HG02759 (cell line): ENCODE data around the gene RUVBL1.
A peak's percentile ranks its signal among the peaks of the same experiment; 100 is the strongest.
"Not testable (repeated sequence)": the region's sequence is repeated elsewhere in the genome, so short reads cannot be mapped to it uniquely, and the experiment has no call there.

Experiments
- ATAC-seq: cut with Tn5 transposase; IDR thresholded peaks from one replicate; pipeline ENCODE4 v1.9.1; 2021; ENCODE audit warnings: mild to moderate bottlenecking, moderate library complexity; ENCODE audit not compliant: unreplicated experiment

The RUVBL1 gene

GRCh38 chr3:128123538-128124368 is at the start of gene RUVBL1:
Gene RUVBL1, minus strand, starts transcription at chr3:128123812. Its CDS starts 88 bp downstream, at chr3:128123724.
- ATAC-seq = peak; percentile 99

- no peak for ATAC-seq
Measured at GRCh38 chr3:128173200-128173599, 49.6 kb upstream of the RUVBL1 start.

- no peak for ATAC-seq
Measured at GRCh38 chr3:128170866-128171516, 47.4 kb upstream of the RUVBL1 start.

DNA sequence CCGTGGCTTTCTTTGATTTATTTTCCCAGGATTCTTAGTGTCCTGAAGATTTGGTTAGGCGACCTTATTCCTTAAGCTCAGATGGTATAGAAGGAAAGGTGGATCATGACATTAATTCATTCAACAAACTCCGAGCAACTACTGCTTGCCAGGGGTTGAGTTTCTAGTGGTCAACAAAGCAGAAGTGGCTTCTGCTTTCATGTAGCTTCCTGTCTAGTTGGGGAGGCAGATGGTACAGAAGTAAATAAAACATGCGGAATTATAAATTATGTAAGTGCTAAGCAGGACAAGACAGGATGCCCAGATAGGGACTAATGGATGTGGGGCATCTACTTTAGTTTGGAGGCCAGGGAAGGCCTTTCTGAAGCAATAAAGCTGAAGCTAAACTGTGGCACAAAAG is 45.2 kb upstream of the RUVBL1 start:
- no peak for ATAC-seq

- no peak for ATAC-seq
Measured at GRCh38 chr3:128167973-128168674, 44.5 kb upstream of the RUVBL1 start.

GRCh38 chr3:128167646-128167972 is 44.0 kb upstream of the RUVBL1 start:
- ATAC-seq = no peak

DNA sequence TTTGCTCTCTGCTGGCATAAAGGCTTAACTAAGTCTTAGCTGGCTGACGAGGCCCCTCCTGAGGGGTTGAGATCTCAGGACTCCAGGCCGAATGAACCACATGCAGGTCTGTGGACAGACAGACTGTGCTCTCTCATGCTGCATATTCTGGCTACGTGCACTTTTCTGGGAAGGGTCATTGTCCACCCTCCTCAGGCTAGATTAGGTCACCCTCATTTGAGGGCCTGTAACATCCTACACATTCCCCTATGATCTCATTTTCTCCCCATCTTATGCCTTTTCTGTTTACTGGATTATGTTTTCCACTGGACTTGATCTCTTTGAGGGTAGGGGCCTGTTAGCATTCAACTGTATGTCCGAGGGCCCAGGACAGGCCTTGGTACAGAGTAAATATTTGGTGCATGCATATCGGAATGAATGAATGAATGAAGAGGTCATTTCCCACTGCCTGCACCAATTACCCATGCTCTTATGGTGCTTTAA is 43.4 kb upstream of the RUVBL1 start:
- ATAC-seq = no peak

- ATAC-seq = no peak
Measured at GRCh38 chr3:128163432-128163831, 39.8 kb upstream of the RUVBL1 start.

DNA sequence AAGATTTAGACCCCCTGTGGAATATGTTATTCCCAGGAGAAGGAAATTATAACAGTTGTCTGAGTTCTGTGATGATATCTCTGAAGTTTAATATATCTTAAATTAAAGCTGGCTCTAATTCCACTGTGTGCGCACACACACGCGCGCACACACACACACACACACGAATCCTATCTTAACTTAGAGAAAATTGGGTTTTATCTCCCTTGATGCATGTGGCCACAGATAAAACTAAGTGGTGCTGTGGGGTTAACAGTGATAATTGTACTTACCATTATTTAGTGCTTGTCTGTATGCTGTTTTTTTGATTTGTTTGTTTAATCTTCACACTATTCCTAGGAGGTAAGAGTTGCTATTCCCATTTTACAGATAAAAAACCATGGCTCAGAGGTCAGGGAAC is 37.0 kb upstream of the RUVBL1 start:
- ATAC-seq = no peak

DNA sequence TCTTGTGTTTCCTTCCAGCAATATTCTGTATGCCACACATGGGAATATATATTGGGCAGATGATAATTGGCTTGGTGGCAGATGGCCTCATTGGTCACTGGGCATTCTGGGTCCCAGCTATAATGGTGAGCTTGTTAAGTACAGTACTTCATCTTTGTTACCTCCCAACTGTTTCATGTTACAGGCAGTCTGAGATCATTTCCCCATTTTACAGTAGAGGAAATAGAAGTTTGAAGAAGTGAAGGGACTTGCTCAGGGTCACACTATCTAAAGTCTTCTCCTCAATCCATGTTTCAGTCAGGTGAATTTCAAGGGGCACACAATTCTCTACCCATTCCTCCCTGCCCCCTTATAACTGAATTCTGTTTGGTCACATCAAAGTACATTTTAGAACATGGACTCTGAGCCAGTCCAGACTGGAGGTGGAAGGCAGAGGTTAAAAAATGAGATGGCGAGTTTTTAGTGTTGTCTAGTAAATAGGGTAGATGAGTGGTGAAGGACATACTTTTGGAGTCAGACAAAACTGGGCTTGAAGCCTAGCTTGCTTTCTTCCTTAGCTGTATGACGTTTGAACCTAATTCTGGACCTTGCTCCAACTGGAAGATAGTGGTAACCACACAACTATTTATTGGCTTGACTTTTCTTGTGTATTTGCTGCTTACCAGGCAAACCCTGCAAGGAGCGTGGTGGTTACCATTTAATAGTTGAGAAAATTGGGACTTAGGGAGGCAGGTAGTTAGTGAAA is 32.2 kb upstream of the RUVBL1 start:
- no peak for ATAC-seq

DNA sequence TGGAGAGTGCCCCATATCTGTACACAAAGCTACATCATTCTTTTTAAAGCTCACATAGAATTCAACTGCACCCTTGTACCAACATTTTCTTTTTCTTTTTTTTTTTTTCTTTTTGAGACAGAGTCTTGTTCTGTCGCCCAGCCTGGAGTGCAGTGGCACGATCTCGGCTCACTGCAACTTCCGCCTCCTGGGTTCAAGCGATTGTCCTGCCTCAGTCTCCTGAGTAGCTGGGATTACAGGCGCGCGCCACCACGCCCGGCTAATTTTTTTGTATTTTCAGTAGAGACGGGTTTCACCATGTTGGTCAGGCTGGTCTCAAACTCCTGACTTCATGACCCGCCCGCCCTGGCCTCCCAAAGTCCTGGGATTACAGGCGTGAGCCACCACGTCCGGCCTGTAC is 30.7 kb upstream of the RUVBL1 start:
- ATAC-seq = not testable (repeated sequence)

DNA sequence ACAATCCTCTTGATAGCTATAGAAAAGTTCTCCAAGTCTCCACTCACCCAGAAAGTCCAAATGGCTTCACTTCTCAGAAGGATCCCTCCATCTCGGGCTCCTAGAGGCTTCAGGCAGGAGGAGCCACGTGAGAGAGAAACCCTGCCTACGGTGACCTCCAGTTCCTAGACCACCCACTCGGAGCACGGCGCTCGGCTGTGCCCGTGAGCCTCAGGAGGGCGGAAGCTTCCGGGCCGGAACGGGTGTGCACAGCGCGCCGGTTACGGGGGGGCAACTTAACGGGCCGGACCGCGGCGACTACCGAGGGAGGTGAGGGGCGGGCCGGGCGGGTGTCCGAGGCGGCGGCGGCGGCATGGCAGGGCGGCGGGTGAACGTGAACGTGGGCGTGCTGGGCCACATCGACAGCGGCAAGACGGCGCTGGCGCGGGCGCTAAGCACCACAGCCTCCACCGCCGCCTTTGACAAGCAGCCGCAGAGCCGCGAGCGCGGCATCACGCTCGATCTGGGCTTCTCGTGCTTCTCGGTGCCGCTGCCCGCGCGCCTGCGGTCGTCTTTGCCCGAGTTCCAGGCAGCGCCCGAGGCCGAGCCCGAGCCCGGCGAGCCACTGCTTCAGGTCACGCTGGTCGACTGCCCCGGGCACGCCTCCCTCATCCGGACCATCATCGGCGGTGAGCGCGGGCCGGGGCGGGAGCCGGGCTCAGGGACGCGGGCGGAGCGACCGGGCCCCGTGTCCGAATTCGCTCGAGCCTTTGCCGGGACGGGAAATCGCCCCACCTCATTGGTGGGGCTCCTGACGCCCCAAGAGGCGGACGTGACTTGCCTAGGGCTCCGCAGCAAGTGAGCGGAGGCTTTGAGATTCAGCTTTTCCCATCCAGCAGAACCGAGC is 29.8 kb upstream of the RUVBL1 start, which contains the start of gene EEFSEC:
Gene EEFSEC (plus strand): TSS at position 326 of the 886 bp plus-strand sequence. CDS start 27 bp downstream, at position 353.
- ATAC-seq = peak; percentile 90

GRCh38 chr3:128152419-128153155 is 29.0 kb upstream of the RUVBL1 start:
- ATAC-seq = peak; percentile 43

- no peak for ATAC-seq
Measured at GRCh38 chr3:128151758-128152274, 28.2 kb upstream of the RUVBL1 start.

DNA sequence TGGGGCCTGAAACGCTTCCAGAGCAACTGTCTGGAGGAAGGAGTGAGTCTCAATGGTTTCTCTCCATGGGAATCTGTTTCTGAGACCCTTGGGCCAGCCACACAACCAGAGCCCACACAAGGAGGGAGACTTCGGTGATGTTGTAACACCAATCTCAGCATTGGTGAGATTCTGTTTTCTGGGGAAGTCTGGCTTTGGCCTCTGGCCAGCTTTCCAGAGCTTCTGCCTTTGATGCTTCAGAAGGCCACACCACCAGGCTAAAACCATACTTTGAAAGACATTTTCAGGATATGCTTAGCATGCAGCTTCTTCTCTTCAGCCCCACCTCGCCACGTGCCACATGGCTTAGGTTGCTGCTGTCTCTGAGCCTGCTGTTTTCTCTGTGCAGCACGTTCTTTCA is 26.0 kb upstream of the RUVBL1 start:
- ATAC-seq = no peak

DNA sequence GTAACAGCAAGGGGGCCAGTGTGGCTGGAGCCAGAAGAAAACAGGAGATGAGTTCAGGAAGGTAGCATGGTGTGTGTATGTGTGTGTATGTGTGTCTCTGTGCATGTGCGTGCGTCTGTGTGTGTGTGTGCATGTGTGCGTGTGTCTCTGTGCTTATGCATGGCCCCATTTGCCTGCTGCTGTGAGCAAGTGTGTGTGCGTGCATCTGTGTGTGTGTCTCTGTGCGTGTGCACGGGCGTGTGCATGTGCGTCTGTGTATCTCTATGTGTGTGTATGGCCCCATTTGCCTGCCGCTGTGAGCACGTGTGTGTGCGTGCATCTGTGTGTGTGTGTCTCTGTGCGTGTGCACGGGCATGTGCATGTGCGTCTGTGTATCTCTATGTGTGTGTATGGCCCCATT is 22.6 kb upstream of the RUVBL1 start:
- ATAC-seq = no peak

DNA sequence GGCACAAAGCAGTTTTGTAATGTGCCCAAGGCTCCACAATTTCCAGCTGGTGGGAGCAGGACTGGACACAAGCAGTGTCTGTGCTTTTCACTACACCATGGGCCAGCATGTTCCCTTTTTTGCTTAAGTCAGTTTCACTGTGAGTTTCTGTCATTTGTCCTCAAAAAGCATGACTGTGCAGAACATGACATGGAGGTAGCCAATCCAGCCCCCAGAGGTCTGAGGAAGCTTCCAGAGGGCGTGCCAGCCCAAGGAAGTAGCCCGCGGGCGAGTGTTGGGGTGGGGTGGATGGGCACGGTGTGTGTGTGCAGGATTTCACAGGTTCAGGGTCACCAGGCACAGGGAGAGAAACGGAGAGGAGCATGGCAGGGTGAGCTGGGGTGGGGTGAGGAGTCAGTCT is 21.7 kb upstream of the RUVBL1 start:
- ATAC-seq = no peak

- ATAC-seq = no peak
Measured at GRCh38 chr3:128144512-128145187, 21.0 kb upstream of the RUVBL1 start.
